HepG2 (cell line): ENCODE results near the gene MAPK13. TPM values are rescaled to one million over a fixed set of nuclear protein-coding genes. Genes with fewer than 3 reads are reported as not detected.

Source experiments
- AGO2 ChIP-seq: fragments of 200-400 bp; formaldehyde crosslinking; optimal IDR thresholded peaks from 2 replicates; pipeline ENCODE3; 2017; ENCODE audit warnings: mild to moderate bottlenecking, low read depth, low read length, moderate library complexity
- CBFB ChIP-seq: sonication (generic); formaldehyde crosslinking; IDR thresholded peaks from 2 replicates; pipeline ENCODE4 v1.4.0; 2020; ENCODE audit warnings: missing genetic modification reagents
- CCDC6 ChIP-seq: sonication (generic); formaldehyde crosslinking; IDR thresholded peaks from 2 replicates; pipeline ENCODE4 v1.8.1; 2022; ENCODE audit warnings: mild to moderate bottlenecking, missing genetic modification reagents, moderate library complexity
- DR1 ChIP-seq: sonication (generic); formaldehyde crosslinking; IDR thresholded peaks from 2 replicates; pipeline ENCODE4 v1.8.0; 2021; ENCODE audit warnings: mild to moderate bottlenecking, missing genetic modification reagents, inconsistent platforms
- EEA1 ChIP-seq: sonication (generic); formaldehyde crosslinking; IDR thresholded peaks from 2 replicates; pipeline ENCODE4 v1.5.1; 2020; ENCODE audit warnings: mild to moderate bottlenecking, missing genetic modification reagents, borderline replicate concordance
- ELF1 ChIP-seq: sonication (generic); formaldehyde crosslinking; IDR thresholded peaks from 2 replicates; pipeline ENCODE4 v1.4.0; 2020; ENCODE audit warnings: missing genetic modification reagents
- FOSL1 ChIP-seq: sonication (generic); formaldehyde crosslinking; IDR thresholded peaks from 2 replicates; pipeline ENCODE4 v1.9.0; 2021; ENCODE audit warnings: missing genetic modification reagents, borderline replicate concordance
- FOXC1 ChIP-seq: sonication (generic); formaldehyde crosslinking; IDR thresholded peaks from 2 replicates; pipeline ENCODE4 v1.8.0; 2022; ENCODE audit warnings: mild to moderate bottlenecking, missing genetic modification reagents, borderline replicate concordance
- GLMP ChIP-seq: sonication (generic); formaldehyde crosslinking; IDR thresholded peaks from 2 replicates; pipeline ENCODE4 v1.9.0; 2021; ENCODE audit warnings: missing genetic modification reagents, mild to moderate bottlenecking, borderline replicate concordance
- ISL2 ChIP-seq: sonication (generic); formaldehyde crosslinking; IDR thresholded peaks from 2 replicates; pipeline ENCODE4 v1.5.0; 2020; ENCODE audit warnings: missing genetic modification reagents
- MAZ ChIP-seq, 2 experiments: sonication (generic) in 1 of 2; formaldehyde crosslinking in 1 of 2; IDR thresholded peaks; 2 replicates each; pipeline versions ENCODE4 v1.5.0 to v1.6.1; 2012 to 2020; ENCODE audit warnings: low read depth in 2 of 2, mild to moderate bottlenecking in 2 of 2, borderline replicate concordance in 1 of 2, improper control_type of control experiment in 1 of 2, low read length in 1 of 2, missing genetic modification reagents in 1 of 2, moderate library complexity in 1 of 2
- PAX8 ChIP-seq: sonication (generic); formaldehyde crosslinking; IDR thresholded peaks from 2 replicates; pipeline ENCODE4 v1.8.0; 2022; ENCODE audit warnings: mild to moderate bottlenecking, missing genetic modification reagents, borderline replicate concordance
- STAT5B ChIP-seq: sonication (generic); formaldehyde crosslinking; IDR thresholded peaks from 2 replicates; pipeline ENCODE4 v1.4.0; 2020; ENCODE audit warnings: missing genetic modification reagents
- U2AF2 ChIP-seq: fragments of 200-400 bp; formaldehyde crosslinking; IDR thresholded peaks from 2 replicates; pipeline ENCODE4 v1.6.1; 2017; ENCODE audit warnings: low read depth, mild to moderate bottlenecking, low read length
- ZMYM4 ChIP-seq: sonication (generic); formaldehyde crosslinking; IDR thresholded peaks from 2 replicates; pipeline ENCODE4 v1.8.1; 2023; ENCODE audit warnings: mild to moderate bottlenecking, missing genetic modification reagents
- ZNF224 ChIP-seq: sonication (generic); formaldehyde crosslinking; IDR thresholded peaks from 2 replicates; pipeline ENCODE4 v1.5.0; 2020; ENCODE audit warnings: mild to moderate bottlenecking, missing genetic modification reagents
- ZNF3 ChIP-seq: IDR thresholded peaks from 2 replicates; pipeline ENCODE4 v1.7.0; 2017; ENCODE audit warnings: inconsistent platforms
- ZNF383 ChIP-seq: sonication (generic); formaldehyde crosslinking; IDR thresholded peaks from 2 replicates; pipeline ENCODE4 v1.4.0; 2020; ENCODE audit warnings: missing genetic modification reagents, mild to moderate bottlenecking, borderline replicate concordance
- ZNF496 ChIP-seq: sonication (generic); formaldehyde crosslinking; IDR thresholded peaks from 2 replicates; pipeline ENCODE4 v1.8.1; 2023; ENCODE audit warnings: mild to moderate bottlenecking, moderate library complexity, missing genetic modification reagents; ENCODE audit not compliant: insufficient replicate concordance
- ZNF580 ChIP-seq: IDR thresholded peaks from 2 replicates; pipeline ENCODE4 v1.6.1; 2016; ENCODE audit warnings: low read depth, borderline replicate concordance
- ZNF615 ChIP-seq: sonication (generic); formaldehyde crosslinking; IDR thresholded peaks from 2 replicates; pipeline ENCODE4 v1.5.0; 2020; ENCODE audit warnings: mild to moderate bottlenecking, missing genetic modification reagents, borderline replicate concordance
- ZNF800 ChIP-seq: sonication (generic); formaldehyde crosslinking; IDR thresholded peaks from 2 replicates; pipeline ENCODE4 v1.4.0; 2020; ENCODE audit warnings: missing genetic modification reagents
- polyA plus RNA-seq, 8 experiments: library from polyadenylated mRNA; depleted of rRNA in 3 of 8; stranded (reverse) in 7 of 8; unstranded in 1 of 8; fragments of >200 nt; fragmentation: Illumina TruSeq in 4 of 8; extraction: Trizol in 4 of 8; gene quantifications; 2 replicates each; pipeline versions ENCODE4 v1.2.1 to v1.2.3, GENCODE V29; 2011 to 2016; ENCODE audit warnings: low read depth in 4 of 8, missing spikeins in 1 of 8, mixed read lengths in 1 of 8; ENCODE audit not compliant: insufficient read depth in 1 of 8
- total RNA-seq, 5 experiments: library from RNA; depleted of rRNA; stranded (reverse); fragments of >200 nt; fragmentation: Illumina TruSeq; extraction: Trizol; gene quantifications; 2 replicates each; pipeline ENCODE4 v1.2.3, GENCODE V29; 2016; ENCODE audit warnings: low read depth in 1 of 5
- TF ChIP-seq, protein P1 (sequence below): sonication (generic); formaldehyde crosslinking; IDR thresholded peaks from 2 replicates; pipeline ENCODE4 v1.5.0; 2020; ENCODE audit warnings: mild to moderate bottlenecking, missing genetic modification reagents

MAPK13 gene
- total and polyA plus RNA-seq, 2 of the 13 experiments (the other 11 are each of a cell fraction or from before 2014, with no cell fraction given), result 12.7 to 43.4 TPM

DNA sequence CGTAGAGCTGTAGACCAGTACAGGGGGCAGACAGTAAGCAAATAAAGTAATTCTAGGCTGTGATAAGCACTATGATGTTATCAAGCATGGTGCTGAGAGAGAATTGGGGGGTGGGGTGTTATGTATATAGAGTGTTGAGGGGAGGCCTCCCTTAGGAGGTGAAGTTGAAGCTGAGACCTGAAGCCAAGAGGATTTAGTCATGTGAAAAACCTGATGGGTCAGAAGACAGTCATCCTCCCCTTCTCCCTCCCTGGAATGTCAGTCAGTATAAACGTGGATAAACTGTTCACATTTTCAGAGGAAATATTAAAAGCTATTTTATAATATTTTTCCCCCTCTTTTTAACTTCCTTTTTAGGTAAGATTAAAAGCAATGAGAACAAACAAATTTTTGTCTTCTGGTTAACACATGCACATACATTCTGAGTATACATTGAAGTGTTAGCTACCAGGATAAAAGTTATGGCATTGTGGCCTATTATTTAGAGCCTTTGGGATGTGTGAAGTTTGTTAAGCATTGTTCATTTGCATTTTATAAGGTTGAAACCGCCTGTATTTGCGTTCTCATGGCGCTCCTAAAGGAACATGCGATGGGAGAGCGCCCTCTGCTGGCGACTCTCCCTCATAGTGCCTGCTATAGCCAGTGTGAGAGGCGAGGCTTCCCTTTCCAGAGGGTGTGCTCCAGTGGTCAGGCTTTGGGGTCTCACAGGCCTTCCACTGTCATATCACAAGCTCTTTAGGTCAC is 35.4 kb upstream of the MAPK13 start (continued):
- TF ChIP-seq ZNF580 (CRISPR knock-in tag) (no peak), FOSL1 (CRISPR knock-in tag) (no peak), ZMYM4 (CRISPR knock-in tag) (peak; percentile 47), ISL2 (CRISPR knock-in tag) (peak; percentile 25; the same call in 1 of the 2 replicates), AGO2 (no peak), CCDC6 (CRISPR knock-in tag) (no peak), ELF1 (CRISPR knock-in tag) (no peak), ZNF800 (CRISPR knock-in tag) (no peak), EEA1 (CRISPR knock-in tag) (no peak), ZNF496 (CRISPR knock-in tag) (no peak), GLMP (CRISPR knock-in tag) (no peak), STAT5B (CRISPR knock-in tag) (no peak), U2AF2 (no peak), DR1 (CRISPR knock-in tag) (no peak), MAZ (IDR thresholded peaks at IDR 0.05; ENCODE audit: borderline replicate concordance, low read depth, low read length) (no peak), MAZ (CRISPR knock-in tag; IDR thresholded peaks at IDR 0.05; ENCODE audit: low read depth) (no peak), FOXC1 (CRISPR knock-in tag) (0 out of 2 replicates have a peak, but pooled peaks have one; percentile 18), ZNF224 (CRISPR knock-in tag) (no peak), ZNF3 (CRISPR knock-in tag) (no peak), CBFB (CRISPR knock-in tag) (no peak), ZNF383 (CRISPR knock-in tag) (no peak), ZNF615 (CRISPR knock-in tag) (no peak), PAX8 (CRISPR knock-in tag) (0 out of 2 replicates have a peak, but pooled peaks have one; percentile 25)
- TF ChIP-seq, protein P1, sequence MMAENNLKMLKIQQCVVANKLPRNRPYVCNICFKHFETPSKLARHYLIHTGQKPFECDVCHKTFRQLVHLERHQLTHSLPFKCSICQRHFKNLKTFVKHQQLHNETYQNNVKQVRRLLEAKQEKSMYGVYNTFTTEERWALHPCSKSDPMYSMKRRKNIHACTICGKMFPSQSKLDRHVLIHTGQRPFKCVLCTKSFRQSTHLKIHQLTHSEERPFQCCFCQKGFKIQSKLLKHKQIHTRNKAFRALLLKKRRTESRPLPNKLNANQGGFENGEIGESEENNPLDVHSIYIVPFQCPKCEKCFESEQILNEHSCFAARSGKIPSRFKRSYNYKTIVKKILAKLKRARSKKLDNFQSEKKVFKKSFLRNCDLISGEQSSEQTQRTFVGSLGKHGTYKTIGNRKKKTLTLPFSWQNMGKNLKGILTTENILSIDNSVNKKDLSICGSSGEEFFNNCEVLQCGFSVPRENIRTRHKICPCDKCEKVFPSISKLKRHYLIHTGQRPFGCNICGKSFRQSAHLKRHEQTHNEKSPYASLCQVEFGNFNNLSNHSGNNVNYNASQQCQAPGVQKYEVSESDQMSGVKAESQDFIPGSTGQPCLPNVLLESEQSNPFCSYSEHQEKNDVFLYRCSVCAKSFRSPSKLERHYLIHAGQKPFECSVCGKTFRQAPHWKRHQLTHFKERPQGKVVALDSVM (CRISPR knock-in tag), result no peak
